ENCODE measurements around the gene TTLL9.

GRCh38 chr20:31979713-31980426 lies 109.4 kb downstream of the TTLL9 start:
- TF ChIP-seq ZNF274 (IDR thresholded peaks at IDR 0.05; ENCODE audit: low read depth, low read length) (no peak), YY1 (IDR thresholded peaks at IDR 0.05; ENCODE audit: insufficient read depth, insufficient read length) (no peak)

All from NT2/D1 (cell line).